OCI-LY3 (cell line): Measurements from ENCODE around the gene STIMATE.

Experiments
- H2AFZ ChIP-seq: fragments of 200-600, 300-600 bp; shearing (Covaris generic); 2 replicates; pipeline ENCODE4 v1.6.0; 2014; ENCODE audit warnings: antibody characterized with exemption, low read depth, low read length
- H3K27ac ChIP-seq: fragments of 200-600, 300-600 bp; sonication (generic); 2 replicates; pipeline ENCODE4 v1.5.1; 2014; ENCODE audit warnings: mild to moderate bottlenecking, low read length, moderate library complexity, mixed read lengths
- H3K27me3 ChIP-seq: fragments of 200-600, 300-600 bp; sonication (generic); 2 replicates; pipeline ENCODE4 v1.6.1; 2014; ENCODE audit warnings: low read depth, low read length, mixed read lengths
- H3K36me3 ChIP-seq: fragments of 200-600, 300-600 bp; sonication (generic); replicated peaks from 2 replicates; pipeline ENCODE3; 2014; ENCODE audit warnings: low read depth, low read length, mixed read lengths
- H3K4me1 ChIP-seq: fragments of 300-600, 200-600 bp; sonication (generic); 2 replicates; pipeline ENCODE4 v1.6.1; 2014; ENCODE audit warnings: low read length, mixed read lengths
- H3K4me2 ChIP-seq: fragments of 200-600, 300-600 bp; sonication (generic); 2 replicates; pipeline ENCODE4 v1.6.1; 2014; ENCODE audit warnings: low read length, mixed read lengths
- H3K4me3 ChIP-seq: fragments of 300-600, 200-600 bp; sonication (generic); 2 replicates; pipeline ENCODE4 v1.5.1; 2014; ENCODE audit warnings: antibody characterized with exemption, mild to moderate bottlenecking, low read length, moderate library complexity
- H3K79me2 ChIP-seq: fragments of 300-600, 200-600 bp; shearing (Covaris generic); 2 replicates; pipeline ENCODE4 v1.6.1; 2014; ENCODE audit warnings: mild to moderate bottlenecking, low read length, mixed read lengths
- H3K9ac ChIP-seq: fragments of 300-600, 200-600 bp; shearing (Covaris generic); 2 replicates; pipeline ENCODE4 v1.6.0; 2014; ENCODE audit warnings: mild to moderate bottlenecking, low read length, moderate library complexity
- H3K9me3 ChIP-seq: fragments of 200-600, 300-600 bp; shearing (Covaris generic); 2 replicates; pipeline ENCODE4 v1.6.1; 2014; ENCODE audit warnings: low read length, mixed read lengths; ENCODE audit not compliant: insufficient read depth
- H4K20me1 ChIP-seq: fragments of 200-600, 300-600 bp; sonication (generic); 2 replicates; pipeline ENCODE4 v1.6.1; 2016; ENCODE audit warnings: low read length, mixed read lengths; ENCODE audit not compliant: insufficient read depth
- CTCF ChIP-seq: fragments of 200-600, 300-600 bp; sonication (generic); IDR thresholded peaks from 2 replicates; pipeline ENCODE4 v1.5.1; 2014; ENCODE audit warnings: antibody characterized with exemption, low read length, low read depth
- EZH2phosphoT487 ChIP-seq: fragments of 200-600 bp; shearing (Covaris generic); IDR thresholded peaks from 2 replicates; pipeline ENCODE4 v1.6.1; 2018; ENCODE audit warnings: antibody characterized with exemption, mixed run types, low read depth

STIMATE gene

DNA sequence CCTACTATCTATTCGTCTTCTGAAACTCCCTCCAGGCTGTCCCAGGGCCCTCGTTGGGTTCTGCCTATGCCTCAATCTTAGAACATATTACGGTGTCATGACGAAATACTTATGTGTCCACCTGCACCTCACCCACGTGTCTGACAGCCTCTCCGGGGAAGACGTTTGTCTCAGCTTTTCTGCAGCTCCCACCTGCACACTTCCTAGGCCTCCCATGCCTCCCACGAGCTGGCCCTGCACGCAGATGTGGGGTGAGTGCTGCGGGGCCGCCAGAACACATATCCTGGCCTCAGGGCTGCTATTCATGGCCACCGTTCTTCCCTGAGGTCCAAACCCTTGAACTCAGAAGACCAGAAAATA, 55.4 kb downstream of the STIMATE start:
- no peaks in the 10 kb centered on the region for H3K27me3 ChIP-seq
- no peaks in the 10 kb centered on the region for H3K36me3 ChIP-seq
- H3K9me3 ChIP-seq, result no peaks in the 10 kb centered on the region
- no peak overlapping the region for H3K27ac ChIP-seq
- no peak overlapping the region for H3K9ac ChIP-seq
- H3K4me3 ChIP-seq, result no peak overlapping the region
- no peaks in the 10 kb centered on the region for H3K79me2 ChIP-seq
- H3K4me2 ChIP-seq, result no peak overlapping the region
- TF ChIP-seq EZH2phosphoT487, result no peak
- no peak for TF ChIP-seq CTCF
- peaks cover 11% of the 10 kb centered on the region for H3K4me1 ChIP-seq
- H2AFZ ChIP-seq, result no peak overlapping the region
- H4K20me1 ChIP-seq, result no peaks in the 10 kb centered on the region

- Histone ChIP-seq H3K27me3 (no peaks in the 10 kb centered on the region), H3K4me2 (peak overlapping the region; percentile 44), H3K4me3 (no peak overlapping the region), H4K20me1 (no peaks in the 10 kb centered on the region), H3K9me3 (no peaks in the 10 kb centered on the region), H3K79me2 (no peaks in the 10 kb centered on the region), H3K4me1 (peaks cover 11% of the 10 kb centered on the region), H2AFZ (no peak overlapping the region), H3K9ac (no peak overlapping the region), H3K36me3 (no peaks in the 10 kb centered on the region), H3K27ac (peak overlapping the region; percentile 46)
- TF ChIP-seq CTCF, result no peak
- TF ChIP-seq EZH2phosphoT487, result no peak
Measured at GRCh38 chr3:52841211-52841980, 56.0 kb downstream of the STIMATE start.

DNA sequence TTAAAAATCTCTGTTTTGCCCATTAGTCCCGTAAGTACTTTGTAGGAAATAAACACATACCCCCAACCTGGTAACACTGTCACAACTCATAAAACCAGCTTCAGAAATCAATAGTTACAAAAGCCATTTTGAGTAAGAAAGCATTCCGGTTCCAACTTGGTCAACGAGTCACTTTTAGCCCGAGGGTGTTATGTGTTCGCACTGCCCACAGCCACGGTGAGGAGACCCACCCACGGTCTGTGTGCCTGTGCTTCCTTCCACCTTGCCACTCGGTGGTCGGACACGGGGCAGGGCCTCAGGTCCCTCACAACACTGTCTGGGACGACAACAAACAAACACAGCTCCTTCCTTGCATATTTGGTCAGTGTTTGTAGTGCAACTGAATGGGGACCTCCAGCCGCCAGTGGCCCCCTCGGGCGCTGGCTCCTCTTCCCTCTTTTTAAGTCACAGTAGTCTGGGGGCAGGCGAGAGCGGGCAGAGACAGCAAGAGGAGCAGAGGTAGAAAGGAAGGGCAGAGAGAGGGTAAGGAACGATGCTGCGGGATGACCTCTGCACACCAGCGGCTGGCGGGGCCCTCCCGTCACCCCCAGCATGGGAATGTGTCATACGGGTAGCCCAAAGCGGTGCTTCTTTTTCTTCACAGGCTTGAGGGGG, 57.3 kb downstream of the STIMATE start:
- H3K27ac ChIP-seq, result no peak overlapping the region
- peaks cover 11% of the 10 kb centered on the region for H3K4me1 ChIP-seq
- H3K4me3 ChIP-seq, result no peak overlapping the region
- H4K20me1 ChIP-seq, result no peaks in the 10 kb centered on the region
- no peak overlapping the region for H3K4me2 ChIP-seq
- no peak for TF ChIP-seq EZH2phosphoT487
- no peak for TF ChIP-seq CTCF
- no peak overlapping the region for H3K9ac ChIP-seq
- H3K79me2 ChIP-seq, result no peaks in the 10 kb centered on the region
- H3K27me3 ChIP-seq, result no peaks in the 10 kb centered on the region
- no peaks in the 10 kb centered on the region for H3K36me3 ChIP-seq
- no peak overlapping the region for H2AFZ ChIP-seq
- H3K9me3 ChIP-seq, result no peaks in the 10 kb centered on the region

GRCh38 chr3:52839268-52839575, 58.1 kb downstream of the STIMATE start:
- no peaks in the 10 kb centered on the region for H4K20me1 ChIP-seq
- H3K9ac ChIP-seq, result no peak overlapping the region
- H3K27me3 ChIP-seq, result no peaks in the 10 kb centered on the region
- no peak for TF ChIP-seq CTCF
- no peak for TF ChIP-seq EZH2phosphoT487
- H3K4me1 ChIP-seq, result peaks cover 11% of the 10 kb centered on the region
- no peak overlapping the region for H3K27ac ChIP-seq
- no peak overlapping the region for H3K4me2 ChIP-seq
- no peaks in the 10 kb centered on the region for H3K79me2 ChIP-seq
- no peak overlapping the region for H2AFZ ChIP-seq
- no peaks in the 10 kb centered on the region for H3K36me3 ChIP-seq
- H3K4me3 ChIP-seq, result no peak overlapping the region
- no peaks in the 10 kb centered on the region for H3K9me3 ChIP-seq
